HFFc6 (cell line): ENCODE measurements around the gene MTERF4. TPM values are rescaled to one million over a fixed set of nuclear protein-coding genes. Genes with fewer than 3 reads are reported as not detected.

Experiments
- DNase-seq: peaks from one replicate; pipeline ENCODE4 v3.0.0-alpha.2; 2018
- H3K27ac Mint-ChIP-seq: 2 replicates; pipeline ENCODE4 v1.8.0; 2020; ENCODE audit warnings: mild to moderate bottlenecking, mixed read lengths
- H3K27me3 Mint-ChIP-seq: 2 replicates; pipeline ENCODE4 v1.8.0; 2021; ENCODE audit warnings: mild to moderate bottlenecking, moderate library complexity, mixed read lengths; ENCODE audit not compliant: insufficient read depth
- H3K36me3 Mint-ChIP-seq: 2 replicates; pipeline ENCODE4 v1.8.0; 2021; ENCODE audit warnings: low read depth, mixed read lengths
- H3K4me1 Mint-ChIP-seq: 2 replicates; pipeline ENCODE4 v1.8.0; 2020; ENCODE audit warnings: low read depth, mixed read lengths
- H3K4me3 Mint-ChIP-seq: 2 replicates; pipeline ENCODE4 v1.8.0; 2020; ENCODE audit warnings: mild to moderate bottlenecking, moderate library complexity, mixed read lengths
- H3K9me3 Mint-ChIP-seq: 2 replicates; pipeline ENCODE4 v1.8.0; 2020; ENCODE audit warnings: mild to moderate bottlenecking, mixed read lengths
- long read RNA-seq: library from polyadenylated mRNA; unstranded; transcript quantifications from one replicate; pipeline ENCODE4 v2.0.0, GENCODE V29; 2019
- total RNA-seq, 6 experiments: library from RNA; stranded (reverse); fragmentation: NEBNext Ultra II Directional; extraction: Animal tissue kit (Norgen Biotek cat#: 25700); gene quantifications; 2 replicates in 1 of 6; 3 replicates in 5 of 6; pipeline ENCODE4 v1.2.3, GENCODE V29; 2021
- TF ChIP-seq, protein P1 (sequence below): fragments of 200-600 bp; sonication (generic); IDR thresholded peaks from 2 replicates; pipeline ENCODE4 v1.5.0; 2021; ENCODE audit warnings: antibody characterized with exemption, mild to moderate bottlenecking

Gene MTERF4
- total RNA-seq, result 10 to 100 TPM; 17.2 to 20.6 (median 17.9) TPM
- long read RNA-seq, transcript MTERF4-204 (3 exons, 802 nt), result minor isoform, 6 of 37 reads
- long read RNA-seq, transcript MTERF4-202 (4 exons, 1,637 nt), result major isoform, 21 of 37 reads
- long read RNA-seq, partial matches to known transcripts, result 0 of 37 reads
- long read RNA-seq, other reads (novel, unspliced or antisense), result 8 of 37 reads

DNA sequence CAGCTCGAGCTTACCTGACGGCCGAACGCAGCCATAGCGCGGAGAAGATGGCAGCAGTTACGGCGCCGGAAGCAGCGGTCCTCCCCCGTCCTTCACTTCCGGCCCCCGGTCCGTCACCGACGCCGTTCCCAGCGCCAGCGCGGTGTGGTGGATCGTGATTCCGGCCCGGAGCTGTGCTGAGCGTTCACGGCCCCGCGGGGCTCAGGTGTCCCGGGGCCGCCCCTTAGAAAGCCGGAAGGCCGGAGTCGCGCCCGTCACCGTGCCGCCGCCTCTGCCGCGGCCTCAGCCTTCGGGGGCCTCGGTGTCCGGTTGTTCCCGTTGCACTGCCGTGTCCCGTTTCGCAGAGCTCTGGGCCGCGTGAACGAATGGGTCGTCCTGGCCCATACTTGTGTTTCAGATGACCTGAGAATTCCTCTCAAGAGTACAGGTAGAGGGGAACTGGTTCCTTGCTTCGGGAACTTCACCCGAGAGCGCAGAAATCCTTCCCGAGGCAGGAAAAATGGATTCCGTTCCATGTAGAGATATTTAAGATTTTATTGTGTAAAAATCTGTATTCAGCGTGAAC is at the start of gene MTERF4:
TSS of gene MTERF4 (minus strand) at position 49 of the 565 bp plus-strand sequence. CDS start at position 35, 14 bp downstream.
- peaks cover 6% of the 10 kb centered on the region; the same call in 1 of the 2 replicates for H3K4me1 Mint-ChIP-seq
- H3K36me3 Mint-ChIP-seq, result peaks cover 18% of the 10 kb centered on the region
- no peaks in the 10 kb centered on the region for H3K27me3 Mint-ChIP-seq
- H3K9me3 Mint-ChIP-seq, result no peaks in the 10 kb centered on the region
- DNase-seq, result peak; percentile 72
- peak within 1 kb of the TSS; percentile 97 for H3K4me3 Mint-ChIP-seq
- H3K27ac Mint-ChIP-seq, result peak within 1 kb of the TSS; percentile 92
- TF ChIP-seq, protein P1, sequence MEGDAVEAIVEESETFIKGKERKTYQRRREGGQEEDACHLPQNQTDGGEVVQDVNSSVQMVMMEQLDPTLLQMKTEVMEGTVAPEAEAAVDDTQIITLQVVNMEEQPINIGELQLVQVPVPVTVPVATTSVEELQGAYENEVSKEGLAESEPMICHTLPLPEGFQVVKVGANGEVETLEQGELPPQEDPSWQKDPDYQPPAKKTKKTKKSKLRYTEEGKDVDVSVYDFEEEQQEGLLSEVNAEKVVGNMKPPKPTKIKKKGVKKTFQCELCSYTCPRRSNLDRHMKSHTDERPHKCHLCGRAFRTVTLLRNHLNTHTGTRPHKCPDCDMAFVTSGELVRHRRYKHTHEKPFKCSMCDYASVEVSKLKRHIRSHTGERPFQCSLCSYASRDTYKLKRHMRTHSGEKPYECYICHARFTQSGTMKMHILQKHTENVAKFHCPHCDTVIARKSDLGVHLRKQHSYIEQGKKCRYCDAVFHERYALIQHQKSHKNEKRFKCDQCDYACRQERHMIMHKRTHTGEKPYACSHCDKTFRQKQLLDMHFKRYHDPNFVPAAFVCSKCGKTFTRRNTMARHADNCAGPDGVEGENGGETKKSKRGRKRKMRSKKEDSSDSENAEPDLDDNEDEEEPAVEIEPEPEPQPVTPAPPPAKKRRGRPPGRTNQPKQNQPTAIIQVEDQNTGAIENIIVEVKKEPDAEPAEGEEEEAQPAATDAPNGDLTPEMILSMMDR, result no peak

- no peak for DNase-seq
- TF ChIP-seq, protein P1, result no peak; the same call in 1 of the 2 replicates
- no peaks in the 10 kb centered on the region for H3K9me3 Mint-ChIP-seq
- H3K27ac Mint-ChIP-seq, result peak overlapping the region; percentile 92
- H3K4me3 Mint-ChIP-seq, result peak overlapping the region; percentile 95
- H3K4me1 Mint-ChIP-seq, result peaks cover 55% of the 10 kb centered on the region
- H3K36me3 Mint-ChIP-seq, result peaks cover 10% of the 10 kb centered on the region; the same call in 1 of the 2 replicates
- H3K27me3 Mint-ChIP-seq, result peaks cover 2% of the 10 kb centered on the region
These were observed 48.8 kb upstream of the MTERF4 start for GRCh38 chr2:241150660-241151530.

GRCh38 chr2:241149925-241150659 is 48.0 kb upstream of the MTERF4 start, which contains the start of gene PPP1R7:
Gene PPP1R7 (plus strand): TSS chr2:241150467. CDS start chr2:241150496, 29 bp downstream.
- H3K27me3 Mint-ChIP-seq, result peaks cover 2% of the 10 kb centered on the region

GRCh38 chr2:241149675-241149924 is 47.5 kb upstream of the MTERF4 start:
- H3K4me1 Mint-ChIP-seq, result peaks cover 48% of the 10 kb centered on the region
- DNase-seq, result no peak
- TF ChIP-seq, protein P1, result no peak
- peak overlapping the region; percentile 92 for H3K27ac Mint-ChIP-seq
- H3K4me3 Mint-ChIP-seq, result peak overlapping the region; percentile 95
- H3K9me3 Mint-ChIP-seq, result no peaks in the 10 kb centered on the region
- H3K27me3 Mint-ChIP-seq, result peaks cover 2% of the 10 kb centered on the region
- peaks cover 6% of the 10 kb centered on the region; the same call in 1 of the 2 replicates for H3K36me3 Mint-ChIP-seq

More at GRCh38 chr2:241149925-241150659, 48.0 kb upstream of the MTERF4 start, which contains the start of gene PPP1R7:
- TF ChIP-seq, protein P1, result no peak; the same call in 1 of the 2 replicates
- peak; percentile 92 for DNase-seq
- Mint-ChIP-seq H3K4me3 (peak within 1 kb of the TSS; percentile 95), H3K9me3 (no peaks in the 10 kb centered on the region), H3K36me3 (peaks cover 9% of the 10 kb centered on the region; the same call in 1 of the 2 replicates), H3K4me1 (peaks cover 53% of the 10 kb centered on the region), H3K27ac (peak within 1 kb of the TSS; percentile 92)
